Activated effector memory CD4-positive, alpha-beta T cell treated with anti-CD3 and anti-CD28 coated beads, Interleukin-2, amount 50 U/mL, for 16 hours (primary cell): Measurements from ENCODE around the gene MOBP.

ENCODE experiments used
- DNase-seq: peaks from one replicate; pipeline ENCODE4 v3.0.0-alpha.2; 2020

The MOBP gene

DNA sequence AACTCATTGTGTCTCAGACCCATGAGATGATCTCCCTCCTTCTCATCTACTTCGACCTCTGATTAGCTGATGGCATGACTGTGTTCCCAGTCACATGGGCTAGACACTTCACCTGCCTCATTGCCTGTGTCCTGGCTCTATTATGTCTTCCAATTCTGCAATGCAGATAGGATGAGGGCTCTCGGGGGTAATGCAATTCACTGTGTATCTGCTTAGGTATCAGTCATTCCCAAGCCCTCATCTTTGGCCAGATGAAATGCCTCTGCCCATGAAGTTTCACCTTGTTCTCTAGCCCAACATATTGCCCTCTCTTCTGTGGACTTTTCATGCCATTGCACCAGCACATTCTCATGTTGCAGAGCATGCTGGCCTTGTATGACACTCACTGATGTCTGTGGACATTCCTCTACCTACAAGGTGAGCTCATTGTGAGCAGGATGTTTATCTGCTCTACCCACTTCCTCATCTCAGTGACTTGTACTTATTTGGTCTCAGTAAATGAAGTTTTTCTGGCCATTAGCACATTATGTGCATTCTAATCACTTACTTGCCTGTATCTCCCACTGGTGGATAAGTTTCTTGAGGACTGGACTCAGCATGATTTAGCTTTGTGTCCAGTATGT lies 32.3 kb downstream of the MOBP start:
- no peak for DNase-seq

DNA sequence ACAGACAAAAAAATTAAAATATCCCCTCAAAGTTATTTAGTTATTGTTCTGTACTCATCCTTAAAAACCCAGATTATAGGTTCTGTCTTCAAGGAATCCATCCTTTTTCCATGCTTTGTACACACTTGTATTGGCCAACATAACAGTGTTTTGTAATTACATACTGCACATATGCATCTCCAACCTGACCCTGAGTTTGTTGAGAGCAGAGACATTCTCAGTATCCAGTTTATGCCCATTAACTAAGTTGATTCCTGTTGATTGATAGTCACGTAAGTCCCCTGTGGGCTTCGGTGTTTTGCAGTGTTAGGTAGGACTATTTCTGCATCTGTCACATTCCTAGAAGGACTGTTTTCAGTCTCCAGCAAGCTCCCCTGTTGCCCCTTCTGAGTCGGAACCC lies 33.6 kb downstream of the MOBP start:
- no peak for DNase-seq

DNA sequence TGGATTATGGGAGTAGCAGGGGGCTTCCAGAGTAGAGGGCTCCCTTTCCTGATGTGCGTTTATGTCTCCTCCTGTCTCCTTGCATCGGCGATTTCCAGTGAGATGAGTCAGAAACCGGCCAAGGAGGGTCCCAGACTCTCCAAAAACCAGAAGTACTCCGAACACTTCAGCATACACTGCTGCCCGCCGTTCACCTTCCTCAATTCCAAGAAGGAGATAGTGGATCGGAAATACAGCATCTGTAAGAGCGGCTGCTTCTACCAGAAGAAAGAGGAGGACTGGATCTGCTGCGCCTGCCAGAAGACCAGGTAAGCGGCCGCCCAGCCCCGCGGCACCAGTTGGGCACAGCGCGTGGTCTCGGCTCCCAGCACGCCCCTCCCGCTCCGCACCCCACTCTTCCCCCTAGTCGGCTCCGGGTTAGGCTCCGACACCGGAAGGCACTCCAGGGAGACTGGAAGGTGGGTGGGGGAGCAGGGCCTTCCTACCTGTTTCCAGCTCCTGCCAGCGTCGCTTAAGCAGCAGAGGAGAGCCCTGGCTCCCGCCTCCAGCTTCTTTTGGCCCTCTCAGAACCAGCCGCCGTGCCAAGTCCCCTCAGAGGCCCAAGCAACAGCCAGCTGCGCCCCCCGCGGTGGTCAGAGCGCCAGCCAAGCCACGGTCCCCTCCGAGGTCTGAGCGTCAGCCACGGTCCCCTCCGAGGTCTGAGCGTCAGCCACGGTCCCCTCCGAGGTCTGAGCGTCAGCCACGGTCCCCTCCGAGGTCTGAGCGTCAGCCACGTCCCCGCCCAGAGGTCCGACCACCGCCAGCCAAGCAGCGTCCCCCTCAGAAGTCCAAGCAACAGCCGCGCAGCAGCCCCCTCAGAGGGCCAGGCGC lies 34.7 kb downstream of the MOBP start:
- no peak for DNase-seq

DNA sequence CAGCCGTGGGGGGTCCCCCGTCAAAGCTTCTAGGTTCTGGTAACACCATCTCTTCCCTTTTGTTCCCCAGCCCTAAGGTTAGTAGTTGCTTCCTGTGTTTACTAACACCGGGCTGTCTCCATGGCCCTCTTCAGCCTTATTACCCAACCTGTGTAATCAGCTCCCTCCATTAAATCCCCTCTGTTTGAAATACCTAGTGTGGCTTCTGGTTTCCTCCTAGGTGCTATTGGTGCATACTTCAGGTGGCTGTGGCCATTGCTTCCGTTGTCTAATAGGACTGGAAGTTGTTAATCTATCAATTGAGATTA lies 35.3 kb downstream of the MOBP start:
- no peak for DNase-seq

DNA sequence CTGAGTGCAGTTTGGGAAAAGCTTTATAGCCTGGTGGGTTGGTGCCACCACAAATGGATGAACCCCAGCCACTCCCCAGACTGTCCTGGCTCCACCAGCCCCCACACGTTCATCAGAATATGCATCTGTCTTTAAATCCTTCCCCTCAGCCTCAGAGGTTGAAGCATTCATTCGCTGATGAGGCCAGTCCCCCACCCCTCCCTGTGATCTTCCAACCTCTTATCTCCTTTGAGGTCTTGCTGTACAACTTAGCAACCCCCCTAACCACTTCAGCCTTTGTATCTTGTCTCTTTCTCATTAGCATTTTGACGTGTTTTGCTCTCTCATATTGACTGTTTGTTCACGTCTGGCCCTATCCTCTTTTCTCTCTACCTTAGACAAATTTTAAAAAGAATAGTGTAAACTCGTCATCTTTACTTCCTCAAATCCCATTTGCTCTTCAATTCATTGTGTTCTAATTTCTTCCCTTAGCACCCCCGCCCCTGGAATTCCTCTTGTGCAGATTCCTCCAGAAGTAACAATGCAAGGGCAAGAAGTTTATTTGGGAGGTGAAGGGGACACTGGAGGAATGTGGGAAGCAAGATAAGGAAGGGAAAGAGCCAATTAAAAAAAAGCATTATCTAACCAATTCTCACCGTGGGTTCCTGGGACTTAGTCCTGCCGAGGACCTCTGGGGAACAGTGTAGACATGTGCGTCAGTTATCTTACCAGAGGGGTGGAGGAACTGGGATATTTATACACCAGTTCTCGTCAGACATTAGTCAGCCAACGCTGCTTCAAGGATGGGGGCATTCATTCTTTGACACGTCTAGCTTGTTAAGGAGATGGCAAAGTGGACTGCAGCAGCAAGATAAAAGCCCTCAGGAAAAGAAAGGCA lies 38.6 kb downstream of the MOBP start:
- no peak for DNase-seq

DNA sequence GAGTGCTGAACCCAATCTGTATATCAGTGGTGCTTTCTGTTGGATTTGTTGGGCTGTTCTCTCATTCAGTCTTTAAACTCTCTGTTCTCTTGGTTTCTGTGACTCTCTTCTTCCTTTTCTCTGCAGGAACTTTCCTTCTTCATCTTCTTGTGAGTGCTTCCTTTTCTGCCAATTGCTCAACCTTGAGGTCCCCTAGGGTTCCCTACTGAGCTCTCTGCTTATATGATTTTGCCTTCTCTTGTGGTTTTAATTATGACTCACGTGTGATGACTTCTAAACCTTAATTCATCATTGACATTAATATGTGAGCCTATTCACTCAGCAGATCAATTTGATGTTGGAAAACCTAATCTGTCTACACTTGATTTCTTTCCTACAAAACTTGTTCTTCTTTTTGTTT lies 39.4 kb downstream of the MOBP start:
- no peak for DNase-seq

DNA sequence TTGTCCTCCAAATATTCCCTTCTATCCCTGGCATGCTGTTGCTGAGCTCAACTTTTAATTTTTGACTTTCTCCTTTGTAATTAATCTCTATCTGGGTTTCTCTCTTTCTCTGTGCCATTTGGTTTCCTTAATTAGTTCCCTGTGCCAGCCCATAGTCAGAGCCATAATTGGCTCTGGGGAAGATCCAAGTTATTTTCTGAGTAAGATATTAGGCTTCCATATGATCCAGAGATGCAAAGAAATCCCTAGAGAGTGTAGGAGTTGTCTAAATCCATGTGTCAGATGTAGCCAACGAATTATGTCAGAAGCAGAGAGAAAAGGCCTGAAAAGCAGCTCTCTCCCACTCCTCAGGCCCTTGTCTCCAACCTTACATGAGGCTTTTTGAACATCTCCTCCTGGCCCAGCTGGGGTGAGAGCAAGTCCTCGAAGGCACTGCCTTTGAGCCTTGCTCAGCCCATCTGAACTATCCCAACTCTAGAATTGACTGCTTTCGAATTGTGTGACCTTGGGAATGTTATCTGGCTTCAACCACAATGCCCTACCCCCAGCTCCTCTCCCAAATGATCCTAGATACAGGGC lies 46.4 kb downstream of the MOBP start:
- no peak for DNase-seq

DNA sequence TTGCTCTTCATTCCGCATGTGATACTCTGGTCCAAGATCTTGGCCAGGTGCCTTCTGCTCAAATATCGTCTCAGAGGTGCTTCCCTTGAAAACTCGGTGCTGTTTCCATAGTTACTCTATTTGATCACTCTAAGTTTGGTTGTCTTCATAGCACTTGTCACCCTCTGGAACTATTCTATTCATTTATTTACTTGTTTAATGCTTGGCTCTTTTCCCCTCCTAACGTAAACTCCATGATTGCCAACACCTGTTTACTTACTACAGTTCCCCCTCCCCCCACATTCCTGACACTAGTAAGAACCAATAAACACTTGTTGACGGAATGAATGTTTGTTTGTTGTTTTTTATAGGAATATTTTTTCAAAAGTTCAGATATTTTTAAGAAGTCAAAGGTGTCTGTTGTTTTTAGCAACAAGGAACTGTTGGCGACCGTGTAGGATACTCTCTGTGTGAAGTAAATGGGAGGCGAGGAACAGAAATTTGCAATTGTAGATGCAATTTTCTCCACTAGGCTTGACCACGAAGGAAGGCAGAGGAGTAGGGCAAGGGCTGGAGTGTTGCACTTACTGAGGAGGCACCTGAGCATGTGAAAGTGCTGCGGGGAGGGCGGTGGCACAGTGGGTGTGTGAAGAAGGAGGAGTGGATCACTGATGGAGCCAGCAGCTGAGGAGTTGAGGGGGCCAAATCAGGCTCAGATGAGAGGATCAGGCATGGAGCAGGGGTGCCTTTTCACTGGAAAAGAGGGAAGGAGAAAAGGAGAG lies 48.4 kb downstream of the MOBP start:
- DNase-seq, result no peak

DNA sequence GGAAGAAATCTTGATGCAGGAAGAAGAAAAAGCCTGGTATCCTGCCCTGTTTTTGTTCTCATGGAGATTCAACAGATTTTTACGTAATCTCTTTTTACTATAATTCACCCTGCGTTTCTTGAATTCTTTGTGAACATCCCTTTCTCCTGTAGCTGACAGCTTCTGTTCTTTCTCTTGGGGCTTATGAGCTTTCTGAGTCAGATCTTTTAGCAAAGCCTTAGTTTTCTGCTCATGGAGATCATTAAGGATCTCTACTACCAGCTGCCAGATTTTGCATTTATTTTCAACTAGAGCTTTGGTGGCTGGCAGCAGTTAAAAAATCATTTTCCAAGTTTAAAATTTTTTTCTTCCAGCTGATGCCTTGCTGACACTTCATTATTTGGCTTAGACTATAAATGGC lies 51.6 kb downstream of the MOBP start:
- DNase-seq, result no peak

DNA sequence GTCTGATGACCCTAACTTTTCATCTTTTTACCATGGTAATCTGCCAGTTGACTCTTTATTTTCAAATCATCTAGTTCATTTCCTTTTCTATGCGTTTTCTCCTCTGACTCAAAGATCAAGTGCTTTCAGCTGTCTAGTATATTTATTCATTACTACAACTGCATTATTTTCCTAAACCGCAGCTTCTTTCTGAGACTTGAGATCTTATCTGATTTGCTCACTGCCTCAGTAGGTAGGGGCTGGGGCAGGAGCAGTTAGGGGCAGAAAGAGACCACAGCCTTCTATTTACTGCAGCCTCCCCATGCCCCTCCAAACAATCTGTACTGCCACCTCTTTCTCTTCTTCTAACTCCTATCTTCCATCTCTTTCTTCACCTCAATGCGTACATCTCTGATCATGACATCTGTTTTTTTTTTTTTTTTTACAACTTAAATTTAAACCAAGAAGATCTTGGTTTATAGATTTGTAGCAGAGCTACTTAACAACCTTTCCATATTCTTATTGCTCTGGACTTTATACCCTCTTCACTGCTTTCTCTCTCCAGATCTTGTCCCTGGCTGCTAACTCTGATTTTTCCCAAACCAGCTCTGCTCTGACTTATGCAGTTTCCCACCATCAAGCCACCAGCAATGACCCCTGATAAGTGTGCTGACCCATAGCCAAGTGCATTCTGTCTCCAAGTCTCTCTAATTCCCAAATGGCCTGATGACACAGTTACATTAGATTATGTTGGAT lies 52.2 kb downstream of the MOBP start:
- DNase-seq, result no peak

DNA sequence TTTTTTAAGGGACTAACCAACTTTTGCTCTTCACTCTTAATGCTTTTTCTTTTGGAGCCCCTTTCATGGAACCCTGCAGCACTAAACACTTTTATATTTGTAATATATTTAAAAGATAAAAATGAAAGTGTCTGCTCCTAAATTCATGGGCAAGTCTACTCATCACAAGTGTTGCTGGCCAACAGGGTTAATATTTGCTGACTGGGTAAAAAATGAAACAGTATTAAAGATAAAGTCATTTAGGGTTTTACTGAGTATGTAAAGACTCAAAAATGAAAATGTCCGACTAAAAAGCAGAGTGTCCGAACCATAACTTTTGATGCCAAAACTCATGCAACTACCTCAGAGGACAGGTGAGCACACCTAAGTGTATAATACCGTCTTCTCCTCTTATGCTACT lies 54.0 kb downstream of the MOBP start:
- DNase-seq, result no peak

DNA sequence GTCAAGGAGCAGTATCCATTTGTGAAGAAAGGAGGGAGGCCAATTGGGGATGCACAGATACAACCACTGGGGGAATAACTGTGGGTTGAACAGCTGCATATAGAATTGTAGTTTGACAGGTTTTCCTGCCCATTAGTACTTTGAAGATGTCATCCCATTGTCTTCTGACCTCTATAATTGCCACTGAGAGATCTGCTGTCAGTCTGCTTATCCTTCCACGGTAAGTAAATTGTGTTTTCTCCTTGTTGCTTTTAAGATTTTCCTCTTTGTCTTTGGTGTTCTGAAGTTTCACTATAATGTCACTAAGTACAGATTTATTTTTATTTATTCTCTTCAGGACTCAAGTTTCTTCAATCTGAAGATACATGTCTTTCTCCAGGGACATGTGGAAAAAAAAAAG lies 56.6 kb downstream of the MOBP start:
- no peak for DNase-seq

DNA sequence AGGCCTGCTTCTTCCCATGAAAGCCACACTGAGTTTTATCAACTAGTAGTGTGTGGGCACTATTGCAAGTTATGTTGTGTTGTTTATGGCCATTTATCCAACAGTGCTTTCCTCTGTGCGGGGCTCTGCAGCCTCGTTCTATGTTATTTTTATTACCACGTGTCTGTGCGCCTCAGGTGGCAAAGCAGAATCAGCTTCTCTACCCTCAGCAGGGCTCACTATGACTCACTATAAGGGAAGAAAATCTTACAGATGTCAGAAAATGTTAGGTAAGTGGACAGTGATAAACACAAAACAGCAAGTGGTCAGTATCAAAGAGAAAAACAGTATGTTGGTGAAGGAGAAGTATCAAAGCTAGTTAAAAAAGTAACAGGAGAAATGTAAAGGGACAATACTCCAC lies 61.4 kb downstream of the MOBP start:
- DNase-seq, result no peak

DNA sequence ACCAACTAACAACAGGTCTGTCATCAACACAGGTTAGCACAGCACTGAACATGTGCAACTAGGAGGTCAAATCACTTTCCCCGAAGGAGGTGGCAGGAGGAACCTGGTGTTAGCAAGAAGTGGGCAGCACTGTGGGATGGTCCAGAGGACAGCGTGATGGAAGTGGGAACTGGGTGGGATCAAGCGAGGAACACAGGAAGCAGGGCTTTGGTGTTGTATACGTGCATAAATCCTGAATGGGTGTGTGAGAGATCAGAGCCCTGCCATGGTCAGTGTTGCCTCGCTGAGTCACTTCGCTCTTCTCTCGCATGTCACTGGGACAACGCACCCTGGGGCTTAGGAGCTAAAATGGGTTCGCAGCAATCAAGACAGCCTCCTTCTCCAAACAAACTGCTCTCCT lies 62.1 kb downstream of the MOBP start:
- no peak for DNase-seq

DNA sequence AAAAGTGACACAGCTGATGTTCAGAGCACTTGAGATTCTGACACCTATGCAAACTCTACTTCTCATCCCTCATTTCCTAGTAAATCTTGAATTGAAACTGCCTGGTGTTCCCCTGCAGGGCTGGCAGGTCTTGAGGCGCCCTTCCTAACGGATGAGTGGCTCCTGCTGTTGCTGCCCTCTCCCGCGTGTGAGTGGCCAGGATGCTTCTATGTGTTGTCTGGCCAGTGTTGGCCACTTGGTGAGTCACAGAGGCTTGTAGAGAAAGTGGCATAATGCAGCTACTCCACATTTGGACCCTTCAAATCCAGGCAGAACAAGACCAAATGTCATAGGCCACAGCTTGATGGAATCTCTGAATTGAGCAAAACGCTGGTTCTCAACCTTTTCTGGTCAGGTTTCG lies 63.6 kb downstream of the MOBP start:
- DNase-seq, result no peak

DNA sequence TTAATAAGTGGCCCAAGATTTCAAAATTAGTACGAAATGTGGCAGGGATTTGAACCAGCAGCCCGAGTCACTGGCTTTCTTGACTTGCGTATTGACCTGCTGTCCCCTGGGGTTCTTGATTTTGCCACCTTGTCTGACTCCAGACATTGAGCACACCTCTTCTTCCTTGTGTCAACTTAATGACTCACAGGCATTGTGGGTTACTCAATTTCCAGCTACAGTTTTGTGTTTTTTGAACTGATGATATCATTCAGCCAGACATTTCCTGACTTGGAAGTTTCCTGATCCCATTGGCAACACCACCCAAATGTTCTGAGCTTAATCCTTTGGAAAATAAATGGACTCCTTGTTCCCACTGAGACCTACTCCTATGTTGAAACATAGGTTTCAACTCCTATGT lies 64.2 kb downstream of the MOBP start:
- no peak for DNase-seq

DNA sequence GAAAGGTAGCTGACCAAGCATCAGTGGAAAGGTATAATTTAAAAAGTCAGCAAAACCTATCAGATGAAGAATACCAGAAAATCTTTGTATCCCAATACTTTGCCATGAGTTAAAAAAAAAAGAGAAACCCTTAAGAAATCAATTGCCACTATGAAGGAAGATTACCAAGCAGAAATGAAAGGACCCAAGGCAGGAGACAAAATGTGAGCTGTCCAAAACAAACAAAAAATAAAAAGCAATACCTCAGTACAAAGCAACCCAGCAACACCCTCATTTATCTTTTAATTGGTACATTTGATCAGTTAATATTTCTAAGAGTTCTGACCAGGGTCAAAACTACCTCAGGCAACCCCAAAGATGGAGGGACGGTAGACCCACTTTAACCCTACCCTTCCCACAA lies 65.3 kb downstream of the MOBP start:
- DNase-seq, result no peak

DNA sequence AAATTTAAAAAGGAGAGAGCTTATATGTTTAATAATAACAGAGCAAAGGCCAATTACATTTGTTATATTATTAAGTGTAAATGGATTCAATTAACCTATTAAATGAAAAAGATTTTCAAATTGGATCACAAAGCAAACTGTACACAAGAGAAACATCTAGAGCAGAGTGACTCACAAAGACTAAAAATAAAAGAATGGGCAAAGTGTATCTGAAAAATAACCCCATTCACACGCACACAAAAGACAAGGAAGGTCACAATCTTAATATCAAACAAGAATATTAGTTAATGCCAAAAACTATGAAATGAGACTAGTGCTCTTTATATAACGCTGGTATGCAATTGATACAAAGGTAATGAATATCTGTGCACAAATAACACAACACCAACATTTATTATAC lies 65.7 kb downstream of the MOBP start:
- no peak for DNase-seq

DNA sequence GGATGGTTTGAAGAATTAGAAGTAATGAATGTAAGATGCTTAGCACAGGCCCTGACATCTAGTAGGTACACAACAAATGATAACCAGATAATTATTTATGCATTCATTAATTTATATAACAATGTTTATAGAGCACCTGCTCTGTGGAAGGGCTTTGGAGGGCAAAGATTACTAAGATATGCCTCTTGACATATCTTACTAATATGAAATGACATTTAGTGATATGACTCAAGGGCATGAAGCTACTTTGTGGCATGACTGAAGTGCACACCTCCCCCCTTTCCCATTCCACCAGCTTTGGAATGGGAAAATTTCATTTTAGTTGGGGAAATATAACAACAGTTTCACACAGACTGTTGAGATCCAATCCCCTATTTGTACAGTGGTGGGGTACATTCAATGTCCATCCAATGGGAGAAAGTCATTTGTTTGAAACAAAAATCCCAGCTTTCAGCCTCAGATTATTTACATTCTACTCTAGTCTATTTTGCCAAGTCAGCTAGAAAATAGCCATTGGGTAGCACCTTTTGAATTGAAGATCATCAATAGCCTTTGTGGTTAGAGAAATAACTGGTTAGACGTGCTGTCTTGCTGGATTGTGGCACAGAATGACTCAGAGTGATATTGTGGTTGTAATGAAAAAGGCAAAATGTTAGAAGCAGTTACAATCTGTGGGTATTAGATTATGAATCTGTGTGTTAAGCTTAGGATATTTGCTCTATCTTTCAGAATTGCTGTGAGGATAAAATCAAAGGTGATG lies 72.9 kb downstream of the MOBP start:
- DNase-seq, result no peak

DNA sequence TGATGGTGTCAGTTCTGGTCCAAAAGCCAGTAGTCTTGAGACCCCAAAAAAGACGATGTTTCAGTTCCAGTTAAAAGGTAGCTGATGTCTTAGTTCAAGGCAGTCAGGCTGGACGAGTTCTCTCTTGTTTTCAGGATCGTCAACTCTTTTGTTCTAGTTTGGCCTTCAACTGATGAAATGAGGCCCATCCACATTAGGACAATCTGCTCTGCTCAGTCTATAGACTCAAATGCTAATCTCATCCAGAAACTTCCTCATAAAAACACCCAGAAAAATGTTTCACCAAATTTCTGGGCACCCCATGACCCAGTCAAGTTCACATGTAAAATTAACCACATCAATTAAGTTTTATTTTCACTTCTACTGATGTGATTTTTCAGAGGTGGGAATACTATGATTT lies 74.0 kb downstream of the MOBP start:
- no peak for DNase-seq

DNA sequence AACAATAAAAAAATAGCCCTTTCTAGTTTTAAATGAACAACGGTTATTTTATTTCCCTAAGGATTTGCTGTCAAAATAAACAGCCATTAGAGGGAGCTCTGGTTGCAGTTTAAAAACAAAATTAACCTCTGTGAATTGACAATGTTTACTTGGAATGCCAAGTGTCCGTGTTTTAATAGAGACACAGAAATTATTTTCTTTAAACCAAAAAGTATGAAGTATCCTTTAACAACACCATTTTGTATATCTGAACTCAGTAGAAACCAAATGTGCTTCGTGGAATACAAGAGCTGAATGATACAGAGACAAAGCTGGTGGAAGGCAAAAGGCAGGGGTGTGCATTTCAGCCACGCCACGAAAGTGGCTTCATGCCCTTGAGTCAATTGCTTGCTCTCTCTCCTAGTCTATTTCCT lies 74.4 kb downstream of the MOBP start:
- DNase-seq, result no peak
